HG02884 (cell line): ENCODE results near the gene OXCT2.
"Not testable (repeated sequence)": the region's sequence is repeated elsewhere in the genome, so short reads cannot be mapped to it uniquely, and the experiment has no call there.

ENCODE experiments used
- ATAC-seq: cut with Tn5 transposase; IDR thresholded peaks from one replicate; pipeline ENCODE4 v1.9.1; 2021; ENCODE audit warnings: mild to moderate bottlenecking, moderate library complexity; ENCODE audit not compliant: unreplicated experiment

Gene OXCT2

DNA sequence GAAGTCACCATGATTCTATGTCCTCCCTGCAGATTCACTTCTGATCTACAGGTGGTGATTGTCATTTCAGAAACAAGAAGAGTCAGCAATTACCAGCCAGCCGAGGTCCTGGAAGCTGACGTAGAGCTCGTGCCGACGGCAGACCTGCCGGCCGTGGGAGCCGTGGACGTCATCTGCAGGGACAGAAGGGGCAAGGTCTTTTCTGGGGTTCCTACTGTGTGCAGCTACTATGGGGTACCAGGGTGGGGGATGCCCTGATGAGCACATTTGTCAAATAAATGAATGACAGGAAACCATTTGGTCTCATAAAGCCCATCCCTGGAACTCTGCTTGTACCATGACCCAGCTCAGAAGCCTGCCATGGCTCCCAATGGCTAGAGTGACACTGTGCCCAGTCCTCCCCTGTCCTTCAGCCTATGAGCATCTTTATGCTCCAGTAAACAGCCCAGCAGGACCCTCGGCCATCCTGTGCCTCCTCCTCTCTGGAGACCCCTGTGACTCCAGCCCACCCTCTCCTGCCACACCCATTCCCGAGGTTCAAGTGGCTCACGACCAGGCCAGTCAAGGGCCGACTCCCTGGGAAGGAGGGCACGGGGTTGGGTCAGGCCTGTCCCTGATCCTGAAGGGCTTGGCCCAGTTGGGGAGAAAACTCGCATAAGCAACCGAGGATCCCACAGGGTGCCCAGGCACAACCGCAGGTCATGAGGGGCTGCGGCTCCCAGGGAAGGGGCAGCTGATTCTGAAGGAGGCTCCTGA is 7.4 kb downstream of the OXCT2 start:
- not testable (repeated sequence) for ATAC-seq

DNA sequence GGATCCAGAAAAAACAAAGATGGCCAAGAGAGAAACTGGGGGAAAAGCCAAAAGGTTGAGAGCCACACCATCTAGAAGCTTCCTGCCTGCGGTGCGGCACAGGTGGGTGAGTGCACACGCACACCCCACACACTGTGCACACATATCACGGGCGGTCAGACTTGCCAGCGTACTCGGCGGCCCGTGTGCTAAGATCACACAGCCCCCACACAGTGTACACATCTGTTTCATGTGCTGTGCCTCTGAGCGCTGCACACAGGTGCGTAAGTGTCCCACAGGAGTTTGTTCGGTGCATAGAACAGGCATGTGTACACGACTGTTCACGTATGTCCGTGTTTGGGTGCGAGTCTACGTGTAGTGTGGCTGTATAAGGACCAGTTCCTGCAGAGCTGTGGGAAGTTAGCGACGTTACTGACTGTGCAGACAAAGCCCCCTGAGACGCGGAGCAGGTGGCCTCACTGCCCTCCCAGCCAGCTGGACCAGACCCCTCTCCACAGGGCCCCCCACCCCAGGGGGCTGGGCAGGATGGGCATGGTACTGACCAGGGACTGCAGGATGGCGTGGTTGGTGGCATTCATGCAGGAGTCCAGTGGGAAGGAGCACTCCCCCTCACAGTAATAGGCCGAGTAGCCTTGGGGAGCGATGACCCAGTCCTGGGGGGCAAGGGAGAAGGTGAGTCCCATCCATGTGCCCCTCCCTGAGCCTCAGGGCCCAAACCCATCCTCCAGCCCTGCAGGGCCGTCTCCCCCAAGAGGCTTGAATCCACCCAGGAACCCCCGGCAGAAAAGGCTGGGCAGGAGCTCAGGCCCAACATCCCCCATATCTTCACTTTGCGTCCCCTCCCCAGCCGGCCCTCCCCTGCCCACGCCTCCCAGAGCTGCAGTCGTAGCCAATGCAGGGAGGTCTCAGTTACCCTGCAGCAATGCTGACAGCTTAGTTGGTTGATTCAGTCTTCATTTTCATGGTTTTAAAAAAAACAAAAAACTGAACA is 8.3 kb downstream of the OXCT2 start:
- ATAC-seq, result no peak

DNA sequence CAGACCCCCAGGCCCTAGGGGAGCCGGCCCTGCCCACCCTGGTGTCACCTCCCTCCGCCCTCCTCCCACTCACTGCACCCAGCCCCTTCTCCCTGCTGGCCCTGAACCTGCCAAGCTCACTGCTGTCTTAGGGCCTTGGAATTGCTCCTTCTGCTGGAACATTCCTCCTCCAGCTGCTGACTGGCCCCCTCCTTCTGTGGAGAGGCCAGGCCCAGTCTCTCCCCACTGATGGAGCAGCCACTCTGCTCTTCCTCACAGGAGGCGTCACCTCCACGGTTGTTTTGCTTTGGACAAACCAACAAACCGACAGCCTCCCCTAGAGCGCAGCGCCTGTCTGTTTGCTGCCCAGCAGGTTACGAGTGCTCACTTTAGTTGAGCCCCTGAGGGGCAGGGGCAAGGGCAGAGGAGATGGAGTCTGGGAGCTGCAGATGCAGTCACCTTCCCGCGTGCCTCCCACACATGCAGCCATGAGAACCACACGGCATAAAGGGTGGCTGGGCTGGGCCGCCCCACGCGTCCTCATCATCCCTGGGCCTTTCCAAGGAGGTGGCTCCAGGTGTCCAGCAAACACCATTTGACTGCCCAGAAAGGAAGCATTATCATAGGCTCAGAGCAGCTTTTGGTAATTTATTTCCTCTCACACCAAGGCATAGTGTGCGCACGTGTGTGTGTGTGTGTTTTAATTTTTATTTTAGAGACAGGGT is 9.4 kb downstream of the OXCT2 start:
- no peak for ATAC-seq

DNA sequence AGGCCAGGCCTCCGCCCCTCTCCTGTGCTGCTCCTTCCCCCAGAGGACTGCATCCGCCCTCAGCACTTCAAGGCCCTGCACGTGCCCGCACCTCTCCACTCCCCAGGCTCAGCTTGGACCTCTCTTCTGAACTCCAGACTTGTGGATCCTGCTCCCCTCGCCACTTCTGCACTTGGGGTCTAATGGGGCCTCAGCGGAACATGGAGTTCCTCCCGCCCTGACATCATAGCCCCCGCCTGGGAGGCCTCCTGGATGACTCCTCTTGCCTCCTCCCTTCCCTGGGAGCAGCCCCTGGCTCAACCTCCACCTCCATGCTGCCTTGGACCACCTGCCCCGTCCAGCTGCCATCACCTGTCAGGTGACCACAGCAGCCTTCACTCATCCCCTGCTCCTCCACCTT is 10.1 kb downstream of the OXCT2 start:
- ATAC-seq, result no peak

DNA sequence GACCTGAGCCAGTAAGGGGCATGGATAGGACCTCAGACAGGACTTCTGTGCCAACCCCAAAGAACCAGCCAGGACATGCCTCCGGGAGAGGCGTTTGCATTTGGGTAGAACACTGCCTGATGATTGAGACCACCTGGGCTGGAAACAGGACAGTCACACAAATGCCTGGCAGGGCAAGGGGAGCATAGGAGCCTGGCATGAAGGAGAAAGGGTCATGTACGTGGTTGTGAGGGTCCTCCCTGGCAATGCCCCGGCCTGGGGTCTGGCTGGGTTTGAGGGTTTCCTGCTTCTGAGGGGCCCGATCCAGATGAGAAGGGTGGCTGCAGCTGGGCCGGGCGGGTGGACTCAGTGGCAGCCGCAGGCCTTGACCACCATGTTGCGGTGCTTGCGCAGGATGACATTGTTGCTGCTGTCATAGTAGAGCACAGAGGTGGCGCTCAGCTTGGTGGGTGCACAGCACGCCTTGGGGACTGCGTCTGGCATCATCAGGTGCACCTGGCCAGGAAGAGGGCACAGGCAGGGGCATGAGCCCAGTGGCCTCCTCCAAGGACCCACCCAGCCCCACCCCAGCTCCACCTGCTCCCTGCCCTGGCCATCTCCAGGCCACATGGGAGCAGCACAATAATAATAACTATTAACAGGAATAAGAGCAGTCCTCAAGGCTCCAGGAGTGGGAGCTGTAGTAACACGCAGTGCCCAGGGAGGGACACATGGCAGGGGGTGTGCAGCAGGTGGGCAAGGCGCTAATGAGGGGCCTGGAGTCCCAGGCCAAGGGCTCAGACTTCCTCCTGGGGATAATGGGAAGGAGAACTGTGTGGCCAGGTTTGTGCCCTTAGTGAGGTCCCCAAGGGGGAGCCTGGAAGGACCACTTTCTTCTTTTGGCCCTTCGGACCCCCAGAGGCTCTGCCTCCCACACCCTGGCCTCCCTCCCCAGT is 10.8 kb downstream of the OXCT2 start:
- ATAC-seq, result no peak

DNA sequence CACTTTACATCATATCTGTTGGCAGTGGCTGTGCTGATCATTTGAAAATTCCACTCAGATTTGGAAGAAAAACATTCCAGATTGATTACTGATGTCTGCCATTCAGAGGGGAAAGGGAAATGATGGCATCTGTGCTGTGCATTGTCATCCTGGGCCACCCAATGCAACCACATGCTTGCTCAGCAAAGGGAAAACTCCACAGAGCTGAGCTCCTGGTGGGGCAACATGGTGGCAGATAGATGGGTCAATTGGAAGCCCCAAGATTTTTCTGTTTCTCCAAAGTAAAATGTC is 11.8 kb downstream of the OXCT2 start:
- no peak for ATAC-seq

DNA sequence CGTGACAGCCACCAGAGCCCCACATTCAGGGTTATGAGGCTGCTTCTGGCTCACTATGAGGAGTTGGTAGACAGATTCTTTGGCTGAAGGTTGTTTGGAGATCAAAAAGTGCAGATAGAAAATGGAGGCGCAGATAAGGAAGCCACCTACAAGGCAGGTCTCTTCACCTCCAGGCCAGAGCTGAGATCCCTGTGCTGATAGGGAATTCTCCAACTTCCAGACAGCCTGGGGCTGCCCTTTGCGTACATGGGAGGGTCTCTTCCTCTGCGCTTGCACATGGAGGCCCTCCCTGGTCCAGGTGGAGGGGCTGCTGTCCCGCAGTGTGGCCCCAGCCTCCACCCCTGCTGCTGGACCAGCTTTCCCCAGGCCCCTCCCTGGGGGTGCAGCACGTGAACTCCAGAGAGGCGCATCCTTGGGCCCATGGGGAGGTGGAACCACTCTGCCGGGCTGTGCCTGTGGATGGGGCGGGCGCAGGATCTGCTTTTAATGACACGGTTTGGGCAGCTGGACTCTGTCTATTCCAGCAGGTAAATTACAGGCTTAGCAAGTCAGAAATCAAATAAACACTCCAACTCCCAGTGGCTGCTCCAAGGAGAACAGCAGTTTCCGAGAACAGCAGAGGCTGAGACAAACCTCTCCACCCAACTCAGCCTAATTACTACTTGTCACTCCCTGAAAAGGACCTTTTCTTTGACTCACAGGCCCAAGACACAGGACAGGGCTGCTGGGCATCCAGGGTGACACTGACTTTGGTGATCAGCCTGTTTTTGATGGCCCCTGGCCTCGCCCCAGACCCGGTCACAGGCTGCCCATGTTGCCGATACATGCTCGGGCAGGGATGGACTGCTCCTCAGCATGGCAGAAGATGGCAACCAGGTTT is 12.4 kb downstream of the OXCT2 start:
- ATAC-seq, result no peak

DNA sequence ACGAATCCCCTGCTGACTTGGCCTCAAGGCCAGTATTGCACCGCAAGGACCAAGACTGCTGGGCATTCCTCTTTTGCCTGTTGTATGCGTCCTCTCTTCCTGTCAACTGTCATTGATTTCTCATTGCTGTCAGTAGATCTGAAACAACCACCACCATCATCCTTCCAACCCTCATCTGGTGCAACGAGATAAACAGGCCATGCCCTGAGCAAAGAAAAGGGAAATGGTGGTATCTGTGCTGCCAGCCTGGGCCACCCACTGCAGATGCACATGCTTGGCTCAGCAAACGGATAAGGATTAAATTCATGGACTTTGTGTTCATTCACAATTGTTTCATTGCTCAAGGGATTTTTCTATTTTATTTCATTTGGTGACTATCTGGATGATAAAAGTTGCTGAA is 13.6 kb downstream of the OXCT2 start:
- no peak for ATAC-seq

DNA sequence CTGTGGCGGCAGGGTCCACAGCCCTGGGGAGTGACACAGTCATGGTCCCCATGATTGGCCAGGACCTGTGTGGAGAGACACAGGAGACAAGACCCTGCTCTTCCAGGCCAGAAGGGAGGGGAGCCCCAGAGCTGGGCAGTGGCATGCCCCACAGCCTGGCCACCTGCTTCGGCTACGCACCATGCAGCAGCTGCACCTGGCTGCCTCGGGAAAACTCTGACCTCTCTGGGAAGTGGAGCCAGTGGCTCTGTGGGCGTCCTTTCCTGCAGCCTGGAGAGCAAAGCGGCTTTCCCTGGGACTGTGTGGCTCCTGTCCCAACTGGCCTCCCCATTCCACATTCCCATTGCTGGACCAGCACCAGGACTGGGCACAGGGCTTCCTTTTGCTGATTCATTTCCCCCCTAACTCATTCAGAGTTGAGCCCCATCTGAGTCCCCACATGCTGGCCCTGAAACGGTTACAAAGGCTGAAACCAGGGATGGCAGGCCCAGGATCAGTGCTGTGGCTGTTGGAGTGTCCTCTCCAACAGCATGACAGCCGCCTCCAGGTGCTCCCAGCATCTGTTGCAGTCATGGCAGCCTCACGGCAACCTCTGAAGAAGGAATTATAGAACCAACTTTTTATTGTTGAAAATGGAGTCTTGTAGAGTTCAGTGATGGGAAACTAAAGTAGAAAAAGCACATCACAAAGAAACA is 15.0 kb downstream of the OXCT2 start:
- no peak for ATAC-seq

DNA sequence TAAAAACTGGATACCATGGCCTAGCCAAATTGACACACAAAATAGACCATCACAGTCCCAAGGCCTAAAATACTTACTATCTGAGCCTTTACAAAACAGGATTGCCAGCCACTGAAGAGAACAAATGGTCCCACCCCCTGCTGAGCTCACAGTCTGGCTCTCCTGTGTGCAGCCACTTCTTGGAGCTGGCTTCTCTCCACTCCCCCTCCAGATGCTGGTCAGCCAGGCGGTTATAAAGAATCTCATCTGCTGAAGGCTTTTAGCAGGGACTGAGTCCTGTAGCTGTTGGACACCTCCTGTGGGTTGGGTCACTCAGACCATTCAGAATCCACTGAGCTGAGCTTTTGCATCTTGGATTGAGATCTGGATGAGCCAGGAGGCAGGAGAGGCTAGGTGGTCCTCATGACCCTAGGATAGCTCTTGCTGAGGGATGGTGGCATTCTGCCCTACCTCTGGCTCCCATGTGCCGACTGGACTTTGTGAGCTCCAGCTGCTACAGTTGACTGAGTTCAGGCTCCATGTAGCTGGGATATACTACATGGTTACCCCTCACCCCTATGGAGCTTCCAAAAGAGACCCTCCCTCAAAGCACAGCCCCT is 16.1 kb downstream of the OXCT2 start:
- ATAC-seq, result no peak

DNA sequence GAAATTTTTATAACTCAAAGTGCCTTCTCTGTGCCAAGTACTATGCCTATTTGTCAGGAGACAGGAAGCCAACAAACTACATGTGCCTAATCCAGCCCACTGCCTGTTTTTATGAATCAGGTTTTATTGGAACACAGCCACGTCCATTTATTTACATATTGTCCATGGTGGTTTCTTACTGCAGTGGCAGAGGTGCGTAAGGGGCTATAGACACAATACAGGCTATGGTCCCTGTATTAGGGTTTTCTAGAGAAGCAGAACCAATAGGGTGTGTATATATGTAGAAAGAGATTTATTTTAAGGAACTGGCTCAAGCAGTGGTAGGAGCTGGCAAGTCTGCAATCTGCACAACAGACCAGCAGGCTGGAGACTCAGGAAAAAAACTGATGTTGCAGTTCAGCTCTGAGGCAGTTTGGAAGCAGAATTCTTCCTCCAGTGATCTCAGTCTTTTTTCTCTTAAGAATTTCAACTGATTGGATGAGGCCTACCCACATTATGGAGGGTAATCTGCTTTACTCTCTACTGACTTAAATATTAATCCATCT is 17.1 kb downstream of the OXCT2 start:
- ATAC-seq, result no peak

DNA sequence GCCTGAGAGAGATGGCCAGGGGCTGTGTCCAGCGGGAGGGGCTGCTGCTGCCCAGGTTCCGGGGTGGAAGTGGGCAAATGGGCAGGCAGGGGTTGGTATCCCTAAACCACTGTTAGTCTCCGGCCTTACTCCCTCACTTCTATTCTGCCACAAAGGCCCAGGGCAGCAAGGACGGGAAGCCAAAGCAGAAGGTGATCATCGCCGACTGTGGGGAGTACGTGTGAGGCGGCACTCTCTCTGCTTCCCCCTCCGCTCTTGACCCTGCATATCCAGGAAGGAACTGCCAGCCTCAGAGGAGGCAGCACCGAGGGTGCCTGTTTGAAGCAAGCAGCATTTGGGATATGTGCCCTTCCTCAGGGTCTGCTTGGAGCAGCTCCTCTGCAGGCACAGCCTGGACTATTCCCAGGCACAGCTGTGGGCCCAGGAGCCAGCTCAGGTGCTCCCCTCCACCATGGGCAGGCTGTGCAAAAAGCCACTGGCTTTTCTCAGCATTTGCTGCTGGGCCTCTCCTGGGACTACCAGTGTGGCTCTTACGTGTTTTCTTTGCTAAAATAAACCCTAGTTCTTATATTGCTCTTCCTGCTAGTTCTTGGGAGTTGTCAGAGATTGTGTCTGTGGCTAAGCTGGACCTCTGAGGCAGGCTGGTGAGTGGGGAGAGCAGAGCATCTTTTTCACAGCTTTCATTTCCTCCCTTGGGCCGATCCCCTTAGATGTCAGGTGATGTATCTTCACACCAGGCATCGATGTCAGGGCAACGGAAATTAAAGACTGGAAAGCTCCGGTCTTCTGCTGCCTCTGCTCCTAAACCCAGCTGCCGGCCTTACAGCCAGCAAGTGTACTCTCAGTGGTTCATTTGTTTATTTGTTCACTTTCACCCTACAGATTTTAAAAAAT is 17.8 kb downstream of the OXCT2 start:
- no peak for ATAC-seq

DNA sequence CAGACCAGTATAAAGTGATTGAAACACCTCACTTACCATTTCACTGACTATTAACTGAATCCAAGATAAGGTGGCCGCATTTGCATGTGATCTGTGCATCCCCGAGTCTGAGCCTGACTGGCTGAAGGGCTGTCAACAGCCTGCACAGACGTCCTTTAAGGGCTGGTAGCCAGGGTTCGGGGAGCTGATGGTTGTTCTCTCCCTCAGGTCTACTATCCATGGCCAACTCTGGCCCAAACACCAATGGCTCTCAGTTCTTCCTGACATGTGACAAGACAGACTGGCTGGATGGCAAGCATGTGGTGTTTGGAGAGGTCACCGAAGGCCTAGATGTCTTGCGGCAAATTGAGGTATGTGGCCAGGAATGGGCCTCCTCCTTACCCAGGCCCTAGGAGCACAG is 18.4 kb downstream of the OXCT2 start:
- no peak for ATAC-seq

DNA sequence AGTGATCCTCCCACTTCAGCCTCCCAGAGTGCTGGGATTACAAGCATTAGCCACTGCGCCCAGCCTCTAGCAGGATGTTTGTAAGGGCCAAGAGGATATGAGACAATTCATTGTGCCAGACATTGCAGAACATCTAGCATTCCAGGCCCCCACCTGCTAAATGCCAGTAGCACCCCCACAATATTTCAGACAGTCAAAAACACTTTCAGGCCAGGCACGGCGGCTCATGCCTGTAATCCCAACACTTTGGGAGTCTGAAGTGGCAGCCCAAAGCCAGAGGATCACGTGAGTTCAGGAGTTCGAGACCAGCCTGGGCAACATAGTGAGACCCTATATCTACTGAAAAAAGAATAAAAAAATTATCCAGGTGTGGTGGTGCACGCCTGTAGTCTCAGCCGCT is 19.6 kb downstream of the OXCT2 start:
- ATAC-seq, result no peak

DNA sequence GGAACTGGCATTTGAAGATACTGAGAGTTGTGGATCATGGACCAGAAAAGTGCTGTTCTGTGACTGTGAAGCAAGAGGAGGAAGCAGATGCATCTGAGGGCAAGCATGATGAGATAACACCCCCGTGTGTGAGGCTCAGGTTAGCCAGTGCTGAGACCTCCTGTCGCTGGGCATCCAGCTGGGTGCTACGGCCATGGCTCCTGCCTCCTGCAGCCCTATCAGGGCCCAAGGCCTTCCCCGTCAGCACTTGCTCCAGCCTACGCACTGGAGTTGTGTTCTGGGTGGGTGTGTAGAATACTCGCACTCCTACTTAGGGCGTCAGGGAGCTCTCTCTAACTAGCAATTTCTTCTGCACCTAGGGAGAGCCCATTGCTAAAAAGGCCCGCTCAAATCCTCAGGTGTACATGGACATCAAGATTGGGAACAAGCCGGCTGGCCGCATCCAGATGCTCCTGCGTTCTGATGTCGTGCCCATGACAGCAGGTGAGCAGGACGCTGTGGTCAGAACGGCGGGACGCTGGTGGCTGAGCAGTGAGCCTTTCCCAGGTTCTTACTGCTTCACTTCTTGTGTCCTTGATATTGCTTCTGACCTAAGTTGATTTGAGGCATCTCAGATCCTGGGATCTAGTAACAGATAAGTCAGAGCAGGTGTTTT is 26.0 kb downstream of the OXCT2 start:
- no peak for ATAC-seq

DNA sequence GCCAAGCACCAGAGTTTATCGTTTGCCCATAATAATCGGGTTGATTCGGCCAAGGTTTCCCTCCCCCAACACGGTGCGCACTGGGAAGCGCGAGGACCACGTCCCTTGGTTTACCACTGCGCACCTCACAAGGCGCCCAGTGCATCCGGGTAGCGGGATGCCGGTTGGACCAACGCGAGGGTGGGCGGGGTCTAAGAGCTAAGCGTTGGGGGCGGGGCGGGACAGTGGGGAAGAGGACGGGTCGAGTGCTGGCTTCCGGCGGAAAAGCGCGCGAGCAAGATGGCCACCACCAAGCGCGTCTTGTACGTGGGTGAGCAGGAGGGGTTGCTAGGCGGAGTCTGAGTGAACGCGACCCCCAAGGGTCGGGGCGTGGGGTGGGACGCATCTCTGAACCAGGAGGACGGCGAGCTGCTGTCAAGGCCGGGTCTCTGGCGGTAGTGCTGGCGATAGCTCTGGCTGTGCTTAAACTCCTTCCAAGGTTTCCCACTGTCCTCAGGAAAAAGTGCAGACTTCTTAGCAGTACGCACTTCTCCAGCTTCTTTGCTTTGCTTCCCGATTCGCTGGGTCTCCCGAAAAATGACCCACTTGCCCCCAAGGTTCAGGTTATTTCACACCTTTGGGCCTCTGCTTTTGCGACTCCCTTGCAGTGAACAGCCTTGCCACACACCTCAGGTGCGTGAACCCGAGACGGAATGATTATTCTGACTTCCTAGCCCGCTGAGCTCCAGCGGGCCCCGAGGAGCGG is 32.4 kb downstream of the OXCT2 start, which contains the start of gene PPIE:
TSS of gene PPIE (plus strand) at position 261 of the 745 bp plus-strand sequence. CDS start at position 280, 19 bp downstream.
- ATAC-seq, result peak; percentile 89
